ENCODE measurements around the gene ANXA6.
A peak's percentile ranks its signal among the peaks of the same experiment; 100 is the strongest.

The ANXA6 gene

DNA sequence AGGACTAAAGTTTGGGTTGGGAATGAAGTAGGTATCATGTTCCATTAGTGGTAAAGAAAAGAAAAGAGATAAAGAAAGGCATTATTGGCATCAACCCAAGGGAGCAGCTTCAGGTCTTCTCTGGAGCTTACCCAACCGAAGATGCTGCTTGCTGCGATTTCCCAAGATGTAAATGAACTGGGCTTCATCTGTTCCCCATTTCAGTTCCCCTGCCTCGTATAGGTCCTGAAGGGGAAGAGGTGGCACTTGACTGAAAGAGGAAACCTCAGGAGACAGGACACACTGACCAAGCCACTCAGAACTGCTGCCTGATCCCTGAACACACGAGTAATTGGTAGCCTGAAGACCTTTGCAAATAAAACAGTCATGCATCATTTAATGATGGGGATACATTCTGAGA lies 24.6 kb downstream of the ANXA6 start:
- TF ChIP-seq, protein P1, sequence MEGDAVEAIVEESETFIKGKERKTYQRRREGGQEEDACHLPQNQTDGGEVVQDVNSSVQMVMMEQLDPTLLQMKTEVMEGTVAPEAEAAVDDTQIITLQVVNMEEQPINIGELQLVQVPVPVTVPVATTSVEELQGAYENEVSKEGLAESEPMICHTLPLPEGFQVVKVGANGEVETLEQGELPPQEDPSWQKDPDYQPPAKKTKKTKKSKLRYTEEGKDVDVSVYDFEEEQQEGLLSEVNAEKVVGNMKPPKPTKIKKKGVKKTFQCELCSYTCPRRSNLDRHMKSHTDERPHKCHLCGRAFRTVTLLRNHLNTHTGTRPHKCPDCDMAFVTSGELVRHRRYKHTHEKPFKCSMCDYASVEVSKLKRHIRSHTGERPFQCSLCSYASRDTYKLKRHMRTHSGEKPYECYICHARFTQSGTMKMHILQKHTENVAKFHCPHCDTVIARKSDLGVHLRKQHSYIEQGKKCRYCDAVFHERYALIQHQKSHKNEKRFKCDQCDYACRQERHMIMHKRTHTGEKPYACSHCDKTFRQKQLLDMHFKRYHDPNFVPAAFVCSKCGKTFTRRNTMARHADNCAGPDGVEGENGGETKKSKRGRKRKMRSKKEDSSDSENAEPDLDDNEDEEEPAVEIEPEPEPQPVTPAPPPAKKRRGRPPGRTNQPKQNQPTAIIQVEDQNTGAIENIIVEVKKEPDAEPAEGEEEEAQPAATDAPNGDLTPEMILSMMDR (conservative IDR thresholded peaks at IDR 0.05; ENCODE audit: control insufficient read depth, insufficient read depth, low read depth, low read length), result no peak
- DNase-seq (ENCODE audit: low read depth), result no peak
- no peak overlapping the region for H3K4me3 ChIP-seq (ENCODE audit: control insufficient read depth, low read depth, low read length)

DNA sequence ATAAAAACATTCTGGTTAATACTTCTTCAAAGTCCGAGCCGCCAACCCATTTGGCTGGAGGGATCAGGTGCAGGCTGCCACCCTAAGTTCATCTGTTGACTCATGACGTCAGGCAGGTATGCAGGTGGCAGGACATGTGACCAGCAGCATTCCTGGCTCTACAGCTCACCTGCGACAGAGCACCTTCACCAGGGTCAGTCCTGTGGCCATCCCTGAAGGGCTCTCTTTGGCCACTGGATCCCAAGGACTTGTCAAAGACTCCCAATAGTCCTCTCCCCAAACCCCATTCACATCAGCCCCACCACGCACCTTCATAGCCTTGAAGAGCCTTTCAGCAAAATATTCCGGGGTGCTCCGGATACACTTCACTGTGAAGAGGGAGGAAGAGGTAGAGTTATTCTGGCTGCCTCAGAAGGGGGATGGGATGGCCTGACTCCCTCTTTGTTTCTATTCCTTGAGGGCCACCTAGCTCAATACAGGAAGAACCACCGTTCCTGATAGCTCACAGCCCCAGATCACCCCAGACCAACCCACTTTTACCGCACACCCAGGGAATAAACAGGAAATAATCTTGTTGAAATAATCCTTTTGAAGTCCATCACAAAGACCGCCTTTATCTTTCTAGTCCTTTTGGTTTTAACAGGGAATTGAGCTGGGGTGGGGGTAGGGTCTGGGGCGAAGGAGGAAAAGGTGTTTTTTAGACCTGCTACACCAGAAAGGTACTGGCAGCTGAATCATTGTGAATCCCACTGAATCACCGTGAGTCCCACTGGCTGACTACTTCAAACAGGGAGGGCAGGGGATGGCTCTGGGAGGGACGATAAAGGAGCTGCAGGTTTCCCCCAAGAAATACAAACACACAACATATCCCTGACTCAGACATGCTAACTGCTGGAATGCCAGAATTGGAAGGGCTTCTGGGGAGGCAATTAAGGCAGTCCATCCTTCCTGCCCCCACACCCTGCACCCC lies 26.4 kb downstream of the ANXA6 start:
- TF ChIP-seq, protein P1 (conservative IDR thresholded peaks at IDR 0.05; ENCODE audit: control insufficient read depth, insufficient read depth, low read depth, low read length), result no peak
- no peak for DNase-seq (ENCODE audit: low read depth)
- H3K4me3 ChIP-seq (ENCODE audit: control insufficient read depth, low read depth, low read length), result no peak overlapping the region

DNA sequence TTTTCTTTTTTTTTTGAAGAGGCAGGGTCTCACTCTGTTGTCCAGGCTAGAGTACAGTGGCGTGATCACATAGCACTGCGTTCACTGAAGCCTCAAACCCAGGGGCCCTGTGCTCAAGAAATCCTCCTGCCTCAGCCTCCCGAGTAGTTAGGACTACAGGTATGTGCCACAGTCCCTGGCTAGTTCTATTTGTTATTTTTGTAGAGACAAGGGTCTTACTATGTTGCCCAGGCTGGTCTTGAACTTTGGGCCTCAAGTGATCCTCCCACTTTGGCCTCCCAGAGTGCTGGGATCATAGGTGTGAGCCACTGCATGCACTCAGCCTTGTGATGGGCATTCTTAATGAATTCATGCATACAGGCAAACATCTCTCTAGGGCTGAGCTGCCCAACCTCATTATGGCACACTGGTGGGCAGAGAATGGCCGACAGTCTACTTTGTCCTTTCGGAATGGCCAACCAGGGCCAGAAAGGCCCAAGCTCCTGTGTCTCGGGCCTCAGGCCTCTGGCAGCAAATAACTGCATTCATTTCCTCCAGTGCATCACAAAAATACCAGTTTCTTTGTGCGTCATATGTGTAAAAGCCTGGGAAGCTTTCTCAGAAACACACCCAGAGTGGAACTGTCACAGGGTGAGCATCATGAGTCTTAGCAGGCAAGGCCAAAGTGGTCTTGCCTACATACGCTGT lies 27.2 kb downstream of the ANXA6 start:
- TF ChIP-seq, protein P1 (conservative IDR thresholded peaks at IDR 0.05; ENCODE audit: control insufficient read depth, insufficient read depth, low read depth, low read length), result no peak
- H3K4me3 ChIP-seq (ENCODE audit: control insufficient read depth, low read depth, low read length), result no peak overlapping the region
- DNase-seq (ENCODE audit: low read depth), result no peak

DNA sequence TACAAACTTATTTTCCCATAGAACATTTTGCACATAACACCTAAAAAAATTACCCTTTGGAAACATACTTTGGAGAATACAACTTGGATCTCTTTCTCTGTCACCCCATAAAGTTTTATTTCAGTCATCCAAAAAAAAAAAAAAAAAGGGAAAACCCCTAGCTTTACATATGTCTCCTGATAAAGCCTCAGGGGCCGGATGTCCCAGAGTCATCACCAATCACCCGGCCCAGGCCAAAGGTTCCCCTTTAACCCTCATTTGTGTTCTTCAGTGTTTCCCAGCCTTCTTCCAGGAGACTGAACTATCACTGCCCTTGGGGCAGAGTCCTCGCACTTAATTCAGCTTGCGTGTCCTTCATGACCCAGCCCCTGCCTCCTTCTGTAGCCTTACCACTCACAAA lies 28.8 kb downstream of the ANXA6 start:
- H3K4me3 ChIP-seq (ENCODE audit: control insufficient read depth, low read depth, low read length), result no peak overlapping the region

DNA sequence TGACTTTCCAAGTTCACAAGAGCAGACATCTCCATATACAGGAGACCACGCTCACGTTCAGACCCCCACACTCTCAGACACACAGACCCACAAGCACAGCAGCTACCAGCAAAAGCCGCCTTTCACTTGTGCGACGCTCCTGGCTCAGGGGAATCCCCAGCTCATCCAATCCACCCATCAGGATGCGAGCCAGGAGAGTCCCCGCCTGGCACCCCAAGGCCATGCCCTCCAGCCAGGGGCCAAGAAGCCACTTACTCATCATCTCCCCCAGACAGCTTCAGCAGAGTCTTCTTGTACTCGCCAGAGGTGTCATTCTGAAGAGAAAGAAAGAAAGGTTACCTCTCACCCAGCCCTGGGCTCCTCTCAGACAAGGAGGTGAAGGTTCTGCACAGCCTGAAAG lies 29.7 kb downstream of the ANXA6 start:
- H3K4me3 ChIP-seq (ENCODE audit: control insufficient read depth, low read depth, low read length), result no peak overlapping the region
- no peak for DNase-seq (ENCODE audit: low read depth)
- TF ChIP-seq, protein P1 (conservative IDR thresholded peaks at IDR 0.05; ENCODE audit: control insufficient read depth, insufficient read depth, low read depth, low read length), result no peak

More for the DNA sequence above, 28.8 kb downstream of the ANXA6 start:
- DNase-seq (ENCODE audit: low read depth), result no peak
- TF ChIP-seq, protein P1 (conservative IDR thresholded peaks at IDR 0.05; ENCODE audit: control insufficient read depth, insufficient read depth, low read depth, low read length), result no peak

DNA sequence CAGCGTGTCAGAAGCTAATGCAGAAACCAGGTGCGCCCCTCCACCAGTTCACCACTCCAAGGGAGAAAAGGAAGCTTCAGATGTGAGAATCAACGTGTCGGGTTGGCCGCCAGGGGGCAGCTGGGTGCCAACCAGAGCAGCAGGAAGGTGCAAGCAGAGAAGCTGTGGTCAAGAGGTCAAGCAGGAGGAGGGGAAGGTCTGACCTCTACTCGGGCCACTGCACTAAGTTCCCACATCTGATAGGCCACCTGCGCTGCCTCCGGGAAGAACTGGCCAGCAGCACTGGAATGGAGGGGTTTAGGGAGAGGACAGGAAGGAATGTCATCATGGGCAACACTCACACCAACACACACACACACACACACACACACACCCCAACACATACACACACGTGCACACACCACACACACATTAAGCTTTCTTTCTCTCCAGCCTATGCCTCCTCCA lies 31.4 kb downstream of the ANXA6 start:
- no peak overlapping the region for H3K4me3 ChIP-seq (ENCODE audit: control insufficient read depth, low read depth, low read length)
- peak; percentile 70 for DNase-seq (ENCODE audit: low read depth)
- TF ChIP-seq, protein P1 (conservative IDR thresholded peaks at IDR 0.05; ENCODE audit: control insufficient read depth, insufficient read depth, low read depth, low read length), result peak; percentile 81
